Measurements from ENCODE around the gene EPHA6. TPM values are rescaled to one million over a fixed set of nuclear protein-coding genes. Genes with fewer than 3 reads are reported as not detected.
A peak's percentile ranks its signal among the peaks of the same experiment; 100 is the strongest.
"Not testable (repeated sequence)": the region's sequence is repeated elsewhere in the genome, so short reads cannot be mapped to it uniquely, and the experiment has no call there.

The EPHA6 gene
- total RNA-seq, 1 experiment from 2014 or later, result 2.7 TPM

- Mint-ChIP-seq H3K36me3 (ENCODE audit: insufficient read depth, unreplicated experiment) (no peaks in the 10 kb centered on the region), H3K27ac (ENCODE audit: unreplicated experiment) (no peak overlapping the region), H3K4me3 (ENCODE audit: unreplicated experiment) (no peak overlapping the region), H3K9me3 (ENCODE audit: unreplicated experiment) (no peaks in the 10 kb centered on the region), H3K4me1 (ENCODE audit: low read depth, unreplicated experiment) (no peaks in the 10 kb centered on the region), H3K27me3 (ENCODE audit: insufficient read depth, unreplicated experiment) (no peaks in the 10 kb centered on the region)
- Histone ChIP-seq H3K27me3 (replicated peaks; ENCODE audit: control insufficient read depth, insufficient read depth, low read length) (no peaks in the 10 kb centered on the region), H3K9me3 (no peaks in the 10 kb centered on the region), H3K4me3 (ENCODE audit: low read depth, low read length) (no peak overlapping the region), H3K4me1 (no peaks in the 10 kb centered on the region), H3K36me3 (ENCODE audit: control insufficient read depth, insufficient read depth, low read length) (no peaks in the 10 kb centered on the region)
- intact Hi-C loops (cut with micrococcal nuclease; ENCODE audit: unreplicated experiment), result no loop called here
- TF ChIP-seq CTCF (IDR thresholded peaks at IDR 0.05; ENCODE audit: insufficient read depth in 1 of 2, low read depth in 1 of 2, low read length in 1 of 2, severe bottlenecking in 1 of 2, unreplicated experiment in 1 of 2), result no peak
- DNase-seq, result no peak
- CTCF ChIA-PET, result no interaction called here
- POLR2A ChIA-PET, result no interaction called here
- BruUV-seq (replicated peaks), result no TSS peak
These were observed 101.1 kb downstream of the EPHA6 start for GRCh38 chr3:96915445-96915844.

GRCh38 chr3:96931119-96931862 lies 116.9 kb downstream of the EPHA6 start:
- CTCF ChIA-PET, result no interaction called here
- peak; percentile 17 to 36 for DNase-seq

GRCh38 chr3:96942131-96942530 lies 127.7 kb downstream of the EPHA6 start:
- H3K27me3 ChIP-seq (replicated peaks; ENCODE audit: control insufficient read depth, insufficient read depth, low read length); H3K4me1 Mint-ChIP-seq (ENCODE audit: low read depth, unreplicated experiment); intact Hi-C loops (cut with micrococcal nuclease; ENCODE audit: unreplicated experiment); H3K27ac Mint-ChIP-seq (ENCODE audit: unreplicated experiment); H3K9me3 ChIP-seq; CTCF ChIA-PET; H3K4me3 ChIP-seq (ENCODE audit: low read depth, low read length); H3K36me3 Mint-ChIP-seq (ENCODE audit: insufficient read depth, unreplicated experiment); H3K36me3 ChIP-seq (ENCODE audit: control insufficient read depth, insufficient read depth, low read length); POLR2A ChIA-PET; BruUV-seq (replicated peaks); H3K4me1 ChIP-seq; H3K4me3 Mint-ChIP-seq (ENCODE audit: unreplicated experiment); H3K27me3 Mint-ChIP-seq (ENCODE audit: insufficient read depth, unreplicated experiment): not testable (repeated sequence)
- peak; percentile 27 to 45 for DNase-seq
- H3K9me3 Mint-ChIP-seq (ENCODE audit: unreplicated experiment), result peaks cover 10% of the 10 kb centered on the region

More at GRCh38 chr3:96931119-96931862, 116.9 kb downstream of the EPHA6 start:
- intact Hi-C loops (cut with micrococcal nuclease; ENCODE audit: unreplicated experiment), result no loop called here
- Mint-ChIP-seq H3K27me3 (ENCODE audit: insufficient read depth, unreplicated experiment) (no peaks in the 10 kb centered on the region), H3K9me3 (ENCODE audit: unreplicated experiment) (peaks cover 28% of the 10 kb centered on the region), H3K27ac (ENCODE audit: unreplicated experiment) (no peak overlapping the region), H3K4me3 (ENCODE audit: unreplicated experiment) (no peak overlapping the region), H3K4me1 (ENCODE audit: low read depth, unreplicated experiment) (no peaks in the 10 kb centered on the region), H3K36me3 (ENCODE audit: insufficient read depth, unreplicated experiment) (no peaks in the 10 kb centered on the region)
- H3K4me1 ChIP-seq, result no peaks in the 10 kb centered on the region
- H3K4me3 ChIP-seq (ENCODE audit: low read depth, low read length), result no peak overlapping the region
- POLR2A ChIA-PET, result no interaction called here
- no peaks in the 10 kb centered on the region for H3K36me3 ChIP-seq (ENCODE audit: control insufficient read depth, insufficient read depth, low read length)
- TF ChIP-seq CTCF (IDR thresholded peaks at IDR 0.05; ENCODE audit: insufficient read depth in 1 of 2, low read depth in 1 of 2, low read length in 1 of 2, severe bottlenecking in 1 of 2, unreplicated experiment in 1 of 2), result no peak
- no TSS peak for BruUV-seq (replicated peaks)
- H3K27me3 ChIP-seq (replicated peaks; ENCODE audit: control insufficient read depth, insufficient read depth, low read length), result no peaks in the 10 kb centered on the region
- H3K9me3 ChIP-seq, result no peaks in the 10 kb centered on the region

Measured in Caco-2 (cell line).